Uterus (tissue), 4 donors: ENCODE measurements around the gene TIMMDC1. TPM values are rescaled to one million over a fixed set of nuclear protein-coding genes. Genes with fewer than 3 reads are reported as not detected.
"Not testable (repeated sequence)": the region's sequence is repeated elsewhere in the genome, so short reads cannot be mapped to it uniquely, and the experiment has no call there.

Experiments
- DNase-seq, 2 donors: peaks; one replicate each; pipeline ENCODE4 v3.0.0-alpha.2; 2019 to 2020
- H3K27ac ChIP-seq, 2 donors: fragments of 200-600 bp; sonication (generic); 1 replicate in 1 of 2; 2 replicates in 1 of 2; pipeline ENCODE4 v1.5.1; 2016 to 2018
- H3K27me3 ChIP-seq, 2 donors: fragments of 200-600 bp; sonication (generic); one replicate each; pipeline ENCODE4 v1.5.1; 2018 to 2019; ENCODE audit warnings: control low read depth in 1 of 2
- H3K36me3 ChIP-seq, 2 donors: fragments of 200-600 bp; sonication (generic); one replicate each; pipeline ENCODE4 v1.5.1; 2019; ENCODE audit warnings: control low read depth in 1 of 2
- H3K4me1 ChIP-seq, 2 donors: fragments of 200-600 bp; sonication (generic); one replicate each; pipeline ENCODE4 v1.5.1; 2018 to 2019; ENCODE audit warnings: control low read depth in 1 of 2
- H3K4me3 ChIP-seq, 2 donors: fragments of 200-600 bp; sonication (generic); 1 replicate in 1 of 2; 2 replicates in 1 of 2; pipeline ENCODE4 v1.5.1; 2018 to 2019; ENCODE audit warnings: mild to moderate bottlenecking in 1 of 2
- H3K9me3 ChIP-seq, 2 donors: fragments of 200-600 bp; sonication (generic); one replicate each; pipeline ENCODE4 v1.5.1; 2019; ENCODE audit warnings: control low read depth in 1 of 2
- CTCF ChIP-seq, 4 experiments: fragments of 200-600 bp in 2 of 4; fragments of 450-650 bp in 2 of 4; sonication (generic) in 2 of 4; IDR thresholded peaks; one replicate each; pipeline ENCODE4 v1.5.1; 2016 to 2019; ENCODE audit warnings: antibody characterized with exemption in 4 of 4, mild to moderate bottlenecking in 2 of 4, moderate library complexity in 1 of 4
- POLR2A ChIP-seq, 2 donors: fragments of 450-650 bp; IDR thresholded peaks; one replicate each; pipeline ENCODE4 v1.6.1; 2016; ENCODE audit warnings: antibody characterized with exemption in 2 of 2, mild to moderate bottlenecking in 1 of 2, moderate library complexity in 1 of 2
- intact Hi-C: fragments of 100-400 bp; cut with DNase I; formaldehyde crosslinking; loops from one replicate; pipeline ENCODE4 v1.15.1; 2023; ENCODE audit warnings: low total_unique reads
- total RNA-seq, 4 donors: library from RNA; depleted of rRNA in 3 of 4; stranded (reverse); fragments of >200 nt in 3 of 4; gene quantifications; one replicate each; pipeline versions ENCODE4 v1.1.0 to v1.2.4, GENCODE V29; 2014 to 2023
- donor health status: DM: yes; HTN: yes; CAD: no.

Gene TIMMDC1
- total RNA-seq, 4 donors from 2014 or later: 15.1 to 83.4 (median 31.4) TPM

DNA sequence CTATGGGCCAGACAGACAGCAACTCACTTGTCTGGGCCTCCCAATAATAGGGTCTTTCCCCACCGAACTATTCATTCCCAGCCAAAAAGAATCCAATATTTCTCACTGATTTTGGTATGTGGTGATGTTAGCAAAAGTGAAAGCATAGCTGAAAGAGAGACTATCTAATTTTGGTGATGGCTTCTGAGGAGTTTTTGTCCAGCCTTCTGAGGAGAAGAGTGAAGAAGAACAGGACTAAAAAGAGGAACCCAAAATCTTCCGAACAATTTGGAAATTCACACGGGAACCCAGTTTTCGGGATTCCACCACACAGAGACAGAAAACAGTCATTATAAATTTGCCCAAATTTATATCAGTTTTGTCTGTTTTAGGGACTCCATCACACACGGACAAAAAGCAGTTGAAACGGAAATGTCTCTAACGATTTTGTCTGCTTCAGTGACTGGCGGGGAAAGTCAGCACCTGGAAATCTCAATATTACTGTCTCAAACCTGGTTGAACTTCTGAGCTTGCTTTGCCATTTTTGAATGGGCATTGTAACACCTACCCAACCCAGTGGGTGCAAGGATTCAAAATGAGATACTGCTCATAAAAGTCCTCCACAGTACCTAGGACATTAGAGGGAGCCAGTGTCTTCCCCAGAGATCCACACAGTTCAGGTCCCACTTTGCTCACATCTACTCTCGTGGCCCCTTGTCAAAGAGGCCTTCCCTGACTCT, 52.0 kb downstream of the TIMMDC1 start:
- no peaks in the 10 kb centered on the region for H3K27me3 ChIP-seq
- TF ChIP-seq POLR2A (IDR thresholded peaks at IDR 0.05) (no peak), CTCF (IDR thresholded peaks at IDR 0.05) (no peak)
- no peak overlapping the region for H3K27ac ChIP-seq
- no peak for DNase-seq
- no peak overlapping the region for H3K4me3 ChIP-seq
- no peaks in the 10 kb centered on the region for H3K36me3 ChIP-seq
- no peaks in the 10 kb centered on the region for H3K9me3 ChIP-seq
- intact Hi-C loops: no loop called here
- no peaks in the 10 kb centered on the region for H3K4me1 ChIP-seq

DNA sequence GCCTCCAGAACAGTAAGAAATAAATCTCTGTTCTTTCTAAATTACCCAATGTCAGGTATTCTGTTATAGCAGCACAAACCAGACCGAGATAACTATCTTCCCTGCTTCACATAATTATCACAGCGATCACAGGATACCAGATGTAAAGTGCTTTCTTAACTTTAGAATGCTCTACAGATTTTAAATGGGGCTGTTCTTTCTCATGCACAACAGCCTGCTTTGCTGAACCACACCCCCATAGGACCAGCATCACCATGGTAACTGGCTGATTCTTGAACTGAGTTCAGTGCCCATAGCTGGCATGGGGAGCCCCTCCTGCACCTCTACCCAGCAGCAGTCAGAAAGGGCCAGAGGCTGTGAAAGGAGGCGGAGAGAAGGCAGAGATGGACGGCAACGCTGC, 53.3 kb downstream of the TIMMDC1 start:
- TF ChIP-seq POLR2A (IDR thresholded peaks at IDR 0.05) (no peak), CTCF (IDR thresholded peaks at IDR 0.05) (no peak)
- intact Hi-C loops: no loop called here
- Histone ChIP-seq H3K4me3 (no peak overlapping the region), H3K36me3 (no peaks in the 10 kb centered on the region), H3K27me3 (no peaks in the 10 kb centered on the region), H3K9me3 (no peaks in the 10 kb centered on the region), H3K4me1 (no peaks in the 10 kb centered on the region), H3K27ac (no peak overlapping the region)
- no peak for DNase-seq

DNA sequence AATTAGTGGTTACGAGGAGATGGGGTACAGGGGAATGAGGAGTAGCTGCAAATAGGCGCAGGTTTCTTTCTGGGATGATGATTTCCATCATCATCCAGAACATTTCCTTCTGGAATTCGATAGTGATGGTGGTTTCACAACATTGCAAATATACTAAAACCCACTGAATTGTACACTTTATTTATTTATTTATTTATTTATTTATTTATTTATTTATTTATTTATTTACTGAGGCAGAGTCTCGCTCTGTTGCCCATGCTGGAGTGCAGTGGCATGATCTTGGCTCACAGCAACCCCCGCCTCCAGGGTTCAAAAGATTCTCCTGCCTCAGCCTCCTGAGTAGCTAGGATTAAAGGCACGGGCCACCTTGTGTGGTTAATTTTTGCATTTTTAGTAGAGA, 54.6 kb downstream of the TIMMDC1 start:
- H3K4me3 ChIP-seq, DNase-seq, H3K27ac ChIP-seq, H3K9me3 ChIP-seq, H3K36me3 ChIP-seq, H3K27me3 ChIP-seq, H3K4me1 ChIP-seq, intact Hi-C loops: not testable (repeated sequence)

GRCh38 chr3:119553823-119554415, 55.6 kb downstream of the TIMMDC1 start:
- TF ChIP-seq CTCF (IDR thresholded peaks at IDR 0.05) (no peak), POLR2A (IDR thresholded peaks at IDR 0.05) (no peak)
- no peak overlapping the region for H3K27ac ChIP-seq

DNA sequence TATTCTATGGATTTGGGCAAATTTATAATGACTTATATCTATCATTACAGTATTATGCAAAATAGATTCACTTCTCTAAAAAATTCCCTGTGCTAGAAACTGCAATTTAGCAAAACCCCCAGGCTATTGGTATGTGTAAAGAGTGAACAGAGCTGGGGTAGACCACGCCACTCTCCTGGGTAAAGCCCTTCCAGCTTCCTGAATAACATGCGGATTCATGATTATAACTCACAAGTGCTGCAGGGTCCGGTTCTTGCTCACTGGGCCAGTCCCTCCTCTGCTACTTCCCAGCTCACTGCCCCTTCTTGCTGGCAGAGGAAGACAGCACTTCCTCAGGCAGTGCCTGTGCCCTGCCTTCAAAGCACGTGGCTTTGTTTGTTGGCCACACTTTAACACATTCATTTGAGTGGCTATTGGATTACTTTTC, 57.0 kb downstream of the TIMMDC1 start:
- Histone ChIP-seq H3K9me3 (no peaks in the 10 kb centered on the region), H3K27me3 (no peaks in the 10 kb centered on the region), H3K4me1 (no peaks in the 10 kb centered on the region), H3K27ac (no peak overlapping the region), H3K36me3 (no peaks in the 10 kb centered on the region), H3K4me3 (no peak overlapping the region)
- no peak for DNase-seq
- intact Hi-C loops: no loop called here
- no peak for TF ChIP-seq POLR2A (IDR thresholded peaks at IDR 0.05)
- TF ChIP-seq CTCF (IDR thresholded peaks at IDR 0.05): no peak

More at GRCh38 chr3:119553823-119554415, 55.6 kb downstream of the TIMMDC1 start:
- Histone ChIP-seq H3K27me3 (no peaks in the 10 kb centered on the region), H3K4me3 (no peak overlapping the region), H3K4me1 (no peaks in the 10 kb centered on the region), H3K9me3 (no peaks in the 10 kb centered on the region), H3K36me3 (no peaks in the 10 kb centered on the region)
- DNase-seq: no peak
- intact Hi-C loops: no loop called here
